NCI-H510A treated with DMSO at 0.1 percent for 48 hours (cell line): ENCODE data around the gene PALLD.
A peak's percentile ranks its signal among the peaks of the same experiment; 100 is the strongest.

ENCODE experiments used
- DNase-seq: peaks from one replicate; lab custom pipeline; 2025; lab: John Stamatoyannopoulos, UW

The PALLD gene

GRCh38 chr4:168593399-168593798 is 96.5 kb downstream of the PALLD start:
- no peak for DNase-seq

GRCh38 chr4:168594121-168594520 is 97.3 kb downstream of the PALLD start:
- no peak for DNase-seq

- no peak for DNase-seq
These were observed 101.3 kb downstream of the PALLD start for GRCh38 chr4:168598191-168598590.

- no peak for DNase-seq
These were observed 104.1 kb downstream of the PALLD start for GRCh38 chr4:168600796-168601583.

GRCh38 chr4:168601899-168602298 is 105.0 kb downstream of the PALLD start:
- DNase-seq = no peak

GRCh38 chr4:168604496-168605373 is 107.9 kb downstream of the PALLD start:
- no peak for DNase-seq

- no peak for DNase-seq
These were observed 108.6 kb downstream of the PALLD start for GRCh38 chr4:168605411-168605810.

GRCh38 chr4:168607215-168607614 is 110.4 kb downstream of the PALLD start:
- peak; percentile 2 for DNase-seq

GRCh38 chr4:168608771-168609170 is 111.9 kb downstream of the PALLD start:
- no peak for DNase-seq

GRCh38 chr4:168609369-168609768 is 112.5 kb downstream of the PALLD start:
- DNase-seq = no peak

GRCh38 chr4:168610911-168611530 is 114.2 kb downstream of the PALLD start:
- DNase-seq = no peak

- DNase-seq = no peak
These were observed 115.7 kb downstream of the PALLD start for GRCh38 chr4:168612450-168613135.

- DNase-seq = no peak
These were observed 117.0 kb downstream of the PALLD start for GRCh38 chr4:168613869-168614268.

- DNase-seq = no peak
These were observed 117.6 kb downstream of the PALLD start for GRCh38 chr4:168614281-168615057.

GRCh38 chr4:168615294-168616065 is 118.6 kb downstream of the PALLD start:
- no peak for DNase-seq

- no peak for DNase-seq
These were observed 121.9 kb downstream of the PALLD start for GRCh38 chr4:168618577-168619265.

GRCh38 chr4:168619266-168619631 is 122.4 kb downstream of the PALLD start:
- DNase-seq = no peak

GRCh38 chr4:168621806-168622589 is 125.1 kb downstream of the PALLD start:
- no peak for DNase-seq

- no peak for DNase-seq
These were observed 125.7 kb downstream of the PALLD start for GRCh38 chr4:168622600-168622999.
